NCI-H82 treated with DMSO at 0.1 percent for 48 hours (cell line): Measurements from ENCODE around the gene SRD5A3.

Experiments
- DNase-seq: peaks from one replicate; lab custom pipeline; 2025; ENCODE audit not compliant: unreplicated experiment; lab: John Stamatoyannopoulos, UW

The SRD5A3 gene

DNA sequence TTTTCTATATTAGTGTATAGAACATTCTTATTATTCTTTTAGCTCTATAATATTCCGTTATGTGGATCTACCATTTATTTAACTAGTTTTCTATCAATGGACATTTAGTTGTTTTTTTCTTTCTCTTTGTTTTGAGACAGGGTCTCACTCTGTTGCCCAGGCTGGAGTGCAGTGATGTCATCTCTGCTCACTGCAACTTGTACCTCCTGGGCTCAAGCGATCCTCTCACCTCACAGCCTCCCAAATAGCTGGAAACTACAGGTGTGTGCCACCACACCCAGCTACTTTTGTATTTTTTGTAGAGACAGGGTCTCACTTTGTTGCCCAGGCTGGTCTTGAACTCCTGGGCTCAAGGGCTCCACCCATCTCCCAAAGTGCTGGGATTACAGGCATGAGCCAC lies 60.5 kb downstream of the SRD5A3 start:
- no peak for DNase-seq

DNA sequence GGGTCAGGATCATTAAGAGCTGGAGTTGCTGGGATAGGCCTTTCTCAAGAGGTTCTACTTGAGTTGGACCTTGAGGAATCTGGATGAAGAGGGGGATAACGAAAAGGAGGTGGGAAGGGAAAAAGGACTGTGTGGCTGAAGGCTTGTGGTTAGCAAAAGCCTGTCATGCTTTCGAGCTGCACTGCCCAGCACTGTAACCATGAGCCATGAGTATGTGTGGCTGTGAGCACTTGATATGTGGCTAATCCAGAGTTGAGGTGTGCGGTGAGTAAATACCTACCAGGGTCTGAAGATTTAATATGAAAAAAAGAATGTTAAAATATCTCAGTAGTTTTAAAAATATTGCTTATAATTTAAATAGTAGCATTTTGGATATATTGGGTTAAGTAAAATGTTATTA lies 61.1 kb downstream of the SRD5A3 start:
- DNase-seq: no peak

DNA sequence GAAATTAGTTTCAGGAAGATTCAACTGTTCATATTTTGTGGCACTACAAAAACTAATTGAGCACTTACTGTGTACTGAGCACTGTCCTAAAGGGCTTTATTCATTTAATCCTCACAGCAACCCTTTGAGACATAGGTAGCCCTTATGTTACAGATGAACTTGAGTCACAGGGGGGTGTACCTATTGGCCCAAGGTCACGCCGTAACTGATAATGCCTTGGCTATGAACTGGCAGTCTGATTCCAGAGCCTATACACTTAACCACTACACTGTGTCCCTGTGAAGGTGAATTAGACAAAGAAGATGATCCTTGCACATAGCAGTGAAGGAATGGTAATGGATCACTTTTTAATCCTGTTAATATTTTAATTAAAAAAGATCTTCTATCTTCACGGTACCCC lies 61.7 kb downstream of the SRD5A3 start:
- DNase-seq: no peak

DNA sequence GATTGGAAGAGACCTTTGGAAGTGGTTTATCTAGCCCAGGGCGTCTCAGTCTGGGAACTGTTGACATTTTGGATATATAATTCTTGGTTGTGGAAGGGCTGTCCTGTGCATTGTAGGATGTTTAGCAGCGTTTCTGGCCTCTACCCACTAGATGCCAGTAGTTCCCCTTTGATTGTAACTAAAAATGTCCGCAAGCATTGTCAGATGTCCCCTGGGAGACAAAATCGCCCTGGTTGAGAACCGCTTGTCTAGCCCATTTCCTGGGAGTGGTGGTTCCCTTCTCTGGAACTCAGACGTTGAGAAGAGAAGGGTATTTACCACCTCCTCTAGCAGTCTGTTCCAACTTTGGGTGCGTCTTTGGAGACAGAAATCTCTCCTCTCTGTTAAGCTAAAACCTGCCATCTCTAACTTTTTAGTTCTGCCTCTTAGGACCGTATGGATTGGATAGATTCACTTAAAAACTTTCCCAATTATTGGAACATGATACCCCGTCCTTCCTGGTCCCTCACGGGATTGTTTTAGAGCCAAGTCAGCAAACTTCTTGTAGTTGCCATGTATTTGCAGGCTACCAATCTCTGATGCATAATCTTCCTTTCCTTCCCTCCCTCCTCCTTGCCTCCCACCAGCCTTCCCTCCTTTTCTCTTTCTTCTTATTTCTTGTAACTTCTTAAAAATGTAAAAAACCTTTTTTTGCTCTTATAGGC lies 63.6 kb downstream of the SRD5A3 start:
- DNase-seq: no peak

DNA sequence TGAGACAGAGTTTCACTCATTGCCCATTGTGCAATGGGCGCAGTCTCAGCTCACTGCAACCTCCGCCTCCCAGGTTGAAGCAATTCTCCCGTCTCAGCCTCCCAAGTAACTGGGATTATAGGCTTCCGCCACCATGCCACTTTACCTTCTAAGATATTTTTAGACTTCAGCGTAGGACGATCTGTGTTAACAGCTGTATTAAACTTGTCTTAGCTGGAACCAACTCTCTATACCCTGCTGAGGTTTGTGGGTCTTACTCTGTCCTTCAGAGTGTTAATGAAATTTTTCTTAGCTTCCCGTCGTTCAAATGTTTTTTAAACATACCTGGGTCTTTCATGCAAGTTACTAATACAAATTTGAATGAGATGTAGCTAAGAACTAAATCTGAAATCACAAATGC lies 64.4 kb downstream of the SRD5A3 start:
- DNase-seq: no peak

DNA sequence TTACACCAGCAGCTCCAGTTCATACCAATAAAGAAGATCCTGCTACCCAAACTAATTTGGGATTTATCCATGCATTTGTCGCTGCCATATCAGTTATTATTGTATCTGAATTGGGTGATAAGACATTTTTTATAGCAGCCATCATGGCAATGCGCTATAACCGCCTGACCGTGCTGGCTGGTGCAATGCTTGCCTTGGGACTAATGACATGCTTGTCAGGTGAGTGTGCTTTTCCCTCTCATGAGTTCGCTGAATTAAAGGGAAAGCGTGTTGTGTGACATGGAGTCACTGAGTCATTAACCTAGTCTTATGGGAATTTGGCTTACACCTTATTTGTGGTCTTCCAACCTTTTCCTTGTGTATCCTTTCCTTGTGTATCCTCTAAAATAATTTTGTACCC lies 65.6 kb downstream of the SRD5A3 start:
- DNase-seq: no peak

DNA sequence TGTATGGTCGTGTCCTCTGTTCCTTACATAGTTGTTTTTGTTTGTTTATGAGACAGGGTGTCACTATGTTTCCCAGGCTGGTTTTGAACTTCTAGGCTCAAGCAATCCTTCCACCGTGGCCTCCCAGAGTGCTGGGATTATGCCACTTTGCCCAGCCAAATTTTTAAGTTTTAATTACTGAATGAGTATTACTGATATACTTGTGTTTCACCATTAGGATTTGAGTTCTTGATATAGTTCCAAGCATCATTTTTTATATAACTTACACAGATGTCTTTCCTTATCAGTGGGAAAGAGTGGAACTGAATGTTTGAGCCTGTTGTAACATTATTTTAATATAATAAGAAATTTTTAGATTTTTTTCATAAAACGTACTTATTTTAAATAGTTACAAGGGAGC lies 70.1 kb downstream of the SRD5A3 start:
- DNase-seq: no peak
